OCI-LY3 (cell line): ENCODE results near the gene CYP46A1.

Experiments used
- EZH2phosphoT487 ChIP-seq: fragments of 200-600 bp; shearing (Covaris generic); IDR thresholded peaks from 2 replicates; pipeline ENCODE4 v1.6.1; 2018; ENCODE audit warnings: antibody characterized with exemption, mixed run types, low read depth
- TF ChIP-seq, protein P1 (sequence below): fragments of 200-600, 300-600 bp; sonication (generic); IDR thresholded peaks from 2 replicates; pipeline ENCODE4 v1.5.1; 2014; ENCODE audit warnings: antibody characterized with exemption, low read length, low read depth

DNA sequence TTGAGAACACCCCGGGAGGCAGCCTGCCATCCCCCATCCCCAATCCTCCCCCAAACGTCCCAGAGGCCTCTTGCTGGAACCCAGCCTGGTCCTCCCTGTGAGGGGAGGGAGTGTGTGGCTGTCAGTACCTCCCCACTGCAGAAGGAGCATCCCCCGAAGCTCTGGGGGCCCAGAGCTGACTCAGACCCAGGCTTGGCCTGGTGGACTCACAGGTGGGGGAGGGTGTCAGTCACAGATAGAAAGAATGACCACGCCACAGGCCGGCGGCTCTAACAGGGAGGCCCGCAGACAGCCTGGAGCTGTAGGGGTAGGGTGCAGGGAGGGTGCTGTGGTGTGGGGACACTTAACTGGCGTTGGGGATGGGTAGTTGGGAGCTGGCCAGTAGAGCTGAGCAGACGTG, 33.9 kb upstream of the CYP46A1 start:
- TF ChIP-seq, protein P1, sequence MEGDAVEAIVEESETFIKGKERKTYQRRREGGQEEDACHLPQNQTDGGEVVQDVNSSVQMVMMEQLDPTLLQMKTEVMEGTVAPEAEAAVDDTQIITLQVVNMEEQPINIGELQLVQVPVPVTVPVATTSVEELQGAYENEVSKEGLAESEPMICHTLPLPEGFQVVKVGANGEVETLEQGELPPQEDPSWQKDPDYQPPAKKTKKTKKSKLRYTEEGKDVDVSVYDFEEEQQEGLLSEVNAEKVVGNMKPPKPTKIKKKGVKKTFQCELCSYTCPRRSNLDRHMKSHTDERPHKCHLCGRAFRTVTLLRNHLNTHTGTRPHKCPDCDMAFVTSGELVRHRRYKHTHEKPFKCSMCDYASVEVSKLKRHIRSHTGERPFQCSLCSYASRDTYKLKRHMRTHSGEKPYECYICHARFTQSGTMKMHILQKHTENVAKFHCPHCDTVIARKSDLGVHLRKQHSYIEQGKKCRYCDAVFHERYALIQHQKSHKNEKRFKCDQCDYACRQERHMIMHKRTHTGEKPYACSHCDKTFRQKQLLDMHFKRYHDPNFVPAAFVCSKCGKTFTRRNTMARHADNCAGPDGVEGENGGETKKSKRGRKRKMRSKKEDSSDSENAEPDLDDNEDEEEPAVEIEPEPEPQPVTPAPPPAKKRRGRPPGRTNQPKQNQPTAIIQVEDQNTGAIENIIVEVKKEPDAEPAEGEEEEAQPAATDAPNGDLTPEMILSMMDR, result no peak
- no peak for TF ChIP-seq EZH2phosphoT487
